Measurements from ENCODE around the gene PML. TPM values are rescaled to one million over a fixed set of nuclear protein-coding genes. Genes with fewer than 3 reads are reported as not detected.
"Not testable (repeated sequence)": the region's sequence is repeated elsewhere in the genome, so short reads cannot be mapped to it uniquely, and the experiment has no call there.

The PML gene
- polyA plus RNA-seq, 1 of the 3 experiments (the other 2 are of a cell fraction), result 18.4 TPM

DNA sequence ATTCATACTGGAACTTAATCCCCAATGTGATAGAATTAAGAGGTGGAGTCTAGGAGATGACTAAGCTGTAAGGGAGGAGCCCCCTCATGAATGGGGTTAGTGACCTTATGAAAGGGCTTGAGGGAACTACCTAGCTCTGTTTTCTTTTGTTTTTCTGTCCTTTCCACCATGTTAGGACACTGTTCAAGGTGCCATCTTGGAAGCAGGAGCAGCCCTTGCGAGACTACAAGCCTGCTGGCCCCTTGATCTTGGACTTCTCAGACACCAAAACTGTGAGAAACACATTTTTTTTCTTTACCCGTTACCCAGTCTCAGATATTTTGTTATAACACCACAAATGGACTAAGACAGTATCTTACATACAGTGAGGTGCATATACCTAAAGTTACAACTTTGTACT, 61.3 kb downstream of the PML start (continued):
- TF ChIP-seq, protein P1, sequence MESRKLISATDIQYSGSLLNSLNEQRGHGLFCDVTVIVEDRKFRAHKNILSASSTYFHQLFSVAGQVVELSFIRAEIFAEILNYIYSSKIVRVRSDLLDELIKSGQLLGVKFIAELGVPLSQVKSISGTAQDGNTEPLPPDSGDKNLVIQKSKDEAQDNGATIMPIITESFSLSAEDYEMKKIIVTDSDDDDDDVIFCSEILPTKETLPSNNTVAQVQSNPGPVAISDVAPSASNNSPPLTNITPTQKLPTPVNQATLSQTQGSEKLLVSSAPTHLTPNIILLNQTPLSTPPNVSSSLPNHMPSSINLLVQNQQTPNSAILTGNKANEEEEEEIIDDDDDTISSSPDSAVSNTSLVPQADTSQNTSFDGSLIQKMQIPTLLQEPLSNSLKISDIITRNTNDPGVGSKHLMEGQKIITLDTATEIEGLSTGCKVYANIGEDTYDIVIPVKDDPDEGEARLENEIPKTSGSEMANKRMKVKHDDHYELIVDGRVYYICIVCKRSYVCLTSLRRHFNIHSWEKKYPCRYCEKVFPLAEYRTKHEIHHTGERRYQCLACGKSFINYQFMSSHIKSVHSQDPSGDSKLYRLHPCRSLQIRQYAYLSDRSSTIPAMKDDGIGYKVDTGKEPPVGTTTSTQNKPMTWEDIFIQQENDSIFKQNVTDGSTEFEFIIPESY (IDR thresholded peaks at IDR 0.05; ENCODE audit: borderline replicate concordance, low read depth), result no peak
- no peak for TF ChIP-seq NFIC (IDR thresholded peaks at IDR 0.05; ENCODE audit: borderline replicate concordance)
- TF ChIP-seq SIN3A (IDR thresholded peaks at IDR 0.05; ENCODE audit: borderline replicate concordance, low read depth, low read length), result no peak
- no peak for TF ChIP-seq CHD2 (IDR thresholded peaks at IDR 0.05; ENCODE audit: low read length, partially characterized antibody)
- TF ChIP-seq YY1 (IDR thresholded peaks at IDR 0.05; ENCODE audit: low read depth), result no peak
- no peak for TF ChIP-seq FOXM1 (IDR thresholded peaks at IDR 0.05; ENCODE audit: low read depth)
- TF ChIP-seq, protein P2, sequence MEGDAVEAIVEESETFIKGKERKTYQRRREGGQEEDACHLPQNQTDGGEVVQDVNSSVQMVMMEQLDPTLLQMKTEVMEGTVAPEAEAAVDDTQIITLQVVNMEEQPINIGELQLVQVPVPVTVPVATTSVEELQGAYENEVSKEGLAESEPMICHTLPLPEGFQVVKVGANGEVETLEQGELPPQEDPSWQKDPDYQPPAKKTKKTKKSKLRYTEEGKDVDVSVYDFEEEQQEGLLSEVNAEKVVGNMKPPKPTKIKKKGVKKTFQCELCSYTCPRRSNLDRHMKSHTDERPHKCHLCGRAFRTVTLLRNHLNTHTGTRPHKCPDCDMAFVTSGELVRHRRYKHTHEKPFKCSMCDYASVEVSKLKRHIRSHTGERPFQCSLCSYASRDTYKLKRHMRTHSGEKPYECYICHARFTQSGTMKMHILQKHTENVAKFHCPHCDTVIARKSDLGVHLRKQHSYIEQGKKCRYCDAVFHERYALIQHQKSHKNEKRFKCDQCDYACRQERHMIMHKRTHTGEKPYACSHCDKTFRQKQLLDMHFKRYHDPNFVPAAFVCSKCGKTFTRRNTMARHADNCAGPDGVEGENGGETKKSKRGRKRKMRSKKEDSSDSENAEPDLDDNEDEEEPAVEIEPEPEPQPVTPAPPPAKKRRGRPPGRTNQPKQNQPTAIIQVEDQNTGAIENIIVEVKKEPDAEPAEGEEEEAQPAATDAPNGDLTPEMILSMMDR (IDR thresholded peaks at IDR 0.05), result no peak
- TF ChIP-seq MXI1 (IDR thresholded peaks at IDR 0.05; ENCODE audit: low read depth, low read length), result no peak
- TF ChIP-seq, protein P3, sequence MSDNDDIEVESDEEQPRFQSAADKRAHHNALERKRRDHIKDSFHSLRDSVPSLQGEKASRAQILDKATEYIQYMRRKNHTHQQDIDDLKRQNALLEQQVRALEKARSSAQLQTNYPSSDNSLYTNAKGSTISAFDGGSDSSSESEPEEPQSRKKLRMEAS (IDR thresholded peaks at IDR 0.05; ENCODE audit: low read depth), result no peak
- no peak for TF ChIP-seq EP300 (IDR thresholded peaks at IDR 0.05; ENCODE audit: borderline replicate concordance in 1 of 2, low read depth in 1 of 2, low read length in 1 of 2)
- no peak for TF ChIP-seq JUND (IDR thresholded peaks at IDR 0.05)
- TF ChIP-seq, protein P4, sequence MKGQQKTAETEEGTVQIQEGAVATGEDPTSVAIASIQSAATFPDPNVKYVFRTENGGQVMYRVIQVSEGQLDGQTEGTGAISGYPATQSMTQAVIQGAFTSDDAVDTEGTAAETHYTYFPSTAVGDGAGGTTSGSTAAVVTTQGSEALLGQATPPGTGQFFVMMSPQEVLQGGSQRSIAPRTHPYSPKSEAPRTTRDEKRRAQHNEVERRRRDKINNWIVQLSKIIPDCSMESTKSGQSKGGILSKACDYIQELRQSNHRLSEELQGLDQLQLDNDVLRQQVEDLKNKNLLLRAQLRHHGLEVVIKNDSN (IDR thresholded peaks at IDR 0.05; ENCODE audit: borderline replicate concordance, low read depth), result no peak
- TF ChIP-seq TEAD4 (IDR thresholded peaks at IDR 0.05; ENCODE audit: borderline replicate concordance, insufficient read depth), result no peak

DNA sequence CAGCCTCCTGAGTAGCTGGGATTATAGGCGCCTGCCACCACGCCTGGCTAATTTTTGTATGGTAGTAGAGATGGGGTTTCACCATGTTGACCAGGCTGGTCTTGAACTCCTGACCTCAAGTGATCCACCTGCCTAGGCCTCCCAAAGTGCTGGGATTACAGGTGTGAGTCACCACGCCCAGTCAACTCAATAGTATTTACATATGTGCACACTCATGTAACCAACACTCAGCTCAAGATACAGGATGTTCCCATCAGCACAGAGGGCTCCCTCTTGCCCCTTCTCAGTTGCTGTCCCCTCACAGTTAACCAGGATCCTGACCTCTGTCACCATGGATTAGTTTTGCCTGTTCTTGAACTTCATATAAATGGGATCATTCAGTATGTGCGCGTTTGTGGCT, 61.8 kb downstream of the PML start:
- H2AFZ ChIP-seq (ENCODE audit: low read depth); H4K20me1 ChIP-seq (ENCODE audit: insufficient read depth); POLR2A ChIA-PET; H3K27ac ChIP-seq (ENCODE audit: low read depth in 2 of 2, low read length in 1 of 2); H3K9me2 ChIP-seq; DNase-seq; H3K9ac ChIP-seq; H3K36me3 ChIP-seq (replicated peaks in 1 of 2; ENCODE audit: control insufficient read depth in 1 of 2, insufficient read depth in 2 of 2, low read length in 1 of 2); H3K4me3 ChIP-seq (ENCODE audit: low read depth in 2 of 2, low read length in 1 of 2); H3K79me2 ChIP-seq (ENCODE audit: insufficient read depth); H3K4me2 ChIP-seq; H3F3A ChIP-seq (replicated peaks; ENCODE audit: insufficient read depth); H3K9me3 ChIP-seq; H3K27me3 ChIP-seq (ENCODE audit: insufficient read depth): not testable (repeated sequence)
- 98% methylated on average over 5 of the region's 5 CpGs for WGBS (ENCODE audit: low lambda C conversion rate)
- peaks cover 7 to 12% of the 10 kb centered on the region in 2 experiments; a peak in 3 of 4 replicates for H3K4me1 ChIP-seq (ENCODE audit: control insufficient read depth in 1 of 2, insufficient read depth in 2 of 2, low read depth in 1 of 2, low read length in 1 of 2)
- CTCF ChIA-PET, result interaction anchor here (3.8 to 15.7 kb wide), 2 partner anchors 12 to 271 kb away, joined by 25 to 339 read pairs; no protein-coding TSS in a partner anchor

DNA sequence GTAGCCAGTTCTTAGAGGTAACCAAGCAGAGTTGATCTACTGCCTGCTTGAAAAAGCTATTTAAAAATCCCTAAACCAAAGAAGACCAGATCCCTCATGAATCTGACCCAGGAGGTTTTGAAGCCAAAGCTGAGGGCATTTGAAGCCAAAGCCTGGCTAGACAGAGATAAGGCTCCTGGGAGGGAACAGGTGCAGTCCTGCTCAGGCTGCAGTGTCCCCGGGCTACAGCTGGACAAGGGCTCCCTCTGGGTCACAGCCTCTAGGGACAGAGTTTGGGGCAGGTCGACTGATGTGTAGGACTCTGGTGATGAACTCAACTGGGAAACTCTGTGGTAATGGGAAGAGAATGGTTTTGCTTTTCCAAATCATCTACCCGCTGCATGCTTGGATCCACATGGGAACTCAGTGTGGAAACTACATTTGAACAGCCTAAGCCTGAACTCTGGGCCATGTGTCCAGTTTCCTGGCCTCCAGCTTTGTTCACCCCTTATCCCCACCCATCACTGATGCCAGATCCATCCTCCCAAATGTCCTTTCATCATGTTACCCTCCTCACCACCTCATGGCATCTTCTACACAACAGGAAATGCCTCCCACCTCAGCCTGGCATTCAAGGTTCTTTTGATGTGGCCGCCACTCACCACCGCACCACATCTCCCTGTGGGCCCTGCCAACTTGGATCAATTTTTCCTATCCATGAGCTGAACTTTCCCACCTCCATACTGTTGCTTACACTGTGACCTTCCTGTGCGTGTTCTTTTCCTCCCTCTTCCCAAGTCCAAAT, 64.7 kb downstream of the PML start:
- WGBS (ENCODE audit: low lambda C conversion rate), result 64% methylated on average over 6 of the region's 6 CpGs
- H3K9me3 ChIP-seq; H3K9me2 ChIP-seq; H2AFZ ChIP-seq (ENCODE audit: low read depth); H3F3A ChIP-seq (replicated peaks; ENCODE audit: insufficient read depth); H3K79me2 ChIP-seq (ENCODE audit: insufficient read depth); H3K27me3 ChIP-seq (ENCODE audit: insufficient read depth); H4K20me1 ChIP-seq (ENCODE audit: insufficient read depth); POLR2A ChIA-PET; DNase-seq; H3K4me3 ChIP-seq (ENCODE audit: low read depth in 2 of 2, low read length in 1 of 2); H3K4me1 ChIP-seq (ENCODE audit: control insufficient read depth in 1 of 2, insufficient read depth in 2 of 2, low read depth in 1 of 2, low read length in 1 of 2); H3K36me3 ChIP-seq (replicated peaks in 1 of 2; ENCODE audit: control insufficient read depth in 1 of 2, insufficient read depth in 2 of 2, low read length in 1 of 2); H3K27ac ChIP-seq (ENCODE audit: low read depth in 2 of 2, low read length in 1 of 2); H3K4me2 ChIP-seq; H3K9ac ChIP-seq: not testable (repeated sequence)
- CTCF ChIA-PET, result interaction anchor here (1.1 to 2.2 kb wide), 6 partner anchors 11 to 263 kb away, joined by 3 to 9 read pairs (median 4); no protein-coding TSS in a partner anchor
